BE2C (cell line): Measurements from ENCODE around the gene FNTB.
"Not testable (repeated sequence)": the region's sequence is repeated elsewhere in the genome, so short reads cannot be mapped to it uniquely, and the experiment has no call there.

Experiments
- DNase-seq: peaks from one replicate; pipeline ENCODE4 v3.0.0-alpha.2; 2020
- H3K27me3 ChIP-seq: fragments of 250-450 bp; sonication (Bioruptor Pico); 2 replicates; pipeline ENCODE4 v1.5.1; 2020; ENCODE audit warnings: mild to moderate bottlenecking
- H3K36me3 ChIP-seq: fragments of 250-450 bp; sonication (Bioruptor Pico); 2 replicates; pipeline ENCODE4 v1.5.1; 2020; ENCODE audit warnings: mild to moderate bottlenecking
- H3K4me1 ChIP-seq: fragments of 250-450 bp; sonication (Bioruptor Pico); 2 replicates; pipeline ENCODE4 v1.5.1; 2020
- H3K4me3 ChIP-seq: 2 replicates; pipeline ENCODE4 v1.5.1; 2011; ENCODE audit warnings: low read depth, low read length
- H3K9me3 ChIP-seq: fragments of 250-450 bp; sonication (Bioruptor Pico); 2 replicates; pipeline ENCODE4 v1.5.1; 2020
- TF ChIP-seq, protein P1 (sequence below): IDR thresholded peaks from 2 replicates; pipeline ENCODE4 v1.5.1; 2012; ENCODE audit warnings: mild to moderate bottlenecking, low read depth, low read length

Gene FNTB

GRCh38 chr14:65084554-65085505 lies 98.1 kb downstream of the FNTB start:
- Histone ChIP-seq H3K36me3 (peaks cover 60% of the 10 kb centered on the region), H3K27me3 (no peaks in the 10 kb centered on the region), H3K4me1 (no peaks in the 10 kb centered on the region), H3K9me3 (no peaks in the 10 kb centered on the region), H3K4me3 (no peak overlapping the region)
- no peak for DNase-seq
- TF ChIP-seq, protein P1, sequence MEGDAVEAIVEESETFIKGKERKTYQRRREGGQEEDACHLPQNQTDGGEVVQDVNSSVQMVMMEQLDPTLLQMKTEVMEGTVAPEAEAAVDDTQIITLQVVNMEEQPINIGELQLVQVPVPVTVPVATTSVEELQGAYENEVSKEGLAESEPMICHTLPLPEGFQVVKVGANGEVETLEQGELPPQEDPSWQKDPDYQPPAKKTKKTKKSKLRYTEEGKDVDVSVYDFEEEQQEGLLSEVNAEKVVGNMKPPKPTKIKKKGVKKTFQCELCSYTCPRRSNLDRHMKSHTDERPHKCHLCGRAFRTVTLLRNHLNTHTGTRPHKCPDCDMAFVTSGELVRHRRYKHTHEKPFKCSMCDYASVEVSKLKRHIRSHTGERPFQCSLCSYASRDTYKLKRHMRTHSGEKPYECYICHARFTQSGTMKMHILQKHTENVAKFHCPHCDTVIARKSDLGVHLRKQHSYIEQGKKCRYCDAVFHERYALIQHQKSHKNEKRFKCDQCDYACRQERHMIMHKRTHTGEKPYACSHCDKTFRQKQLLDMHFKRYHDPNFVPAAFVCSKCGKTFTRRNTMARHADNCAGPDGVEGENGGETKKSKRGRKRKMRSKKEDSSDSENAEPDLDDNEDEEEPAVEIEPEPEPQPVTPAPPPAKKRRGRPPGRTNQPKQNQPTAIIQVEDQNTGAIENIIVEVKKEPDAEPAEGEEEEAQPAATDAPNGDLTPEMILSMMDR, result no peak

- H3K36me3 ChIP-seq, result peaks cover 58% of the 10 kb centered on the region
- H3K4me3 ChIP-seq, H3K4me1 ChIP-seq, DNase-seq, H3K27me3 ChIP-seq, H3K9me3 ChIP-seq: not testable (repeated sequence)
Observed at GRCh38 chr14:65086686-65087085, 100.0 kb downstream of the FNTB start.

GRCh38 chr14:65087835-65088234 lies 101.1 kb downstream of the FNTB start:
- H3K36me3 ChIP-seq, result peaks cover 63% of the 10 kb centered on the region

GRCh38 chr14:65092349-65092748 lies 105.7 kb downstream of the FNTB start:
- H3K36me3 ChIP-seq, result peaks cover 59% of the 10 kb centered on the region

More at GRCh38 chr14:65087835-65088234, 101.1 kb downstream of the FNTB start:
- H3K4me1 ChIP-seq, H3K9me3 ChIP-seq, DNase-seq, H3K4me3 ChIP-seq, H3K27me3 ChIP-seq: not testable (repeated sequence)

DNA sequence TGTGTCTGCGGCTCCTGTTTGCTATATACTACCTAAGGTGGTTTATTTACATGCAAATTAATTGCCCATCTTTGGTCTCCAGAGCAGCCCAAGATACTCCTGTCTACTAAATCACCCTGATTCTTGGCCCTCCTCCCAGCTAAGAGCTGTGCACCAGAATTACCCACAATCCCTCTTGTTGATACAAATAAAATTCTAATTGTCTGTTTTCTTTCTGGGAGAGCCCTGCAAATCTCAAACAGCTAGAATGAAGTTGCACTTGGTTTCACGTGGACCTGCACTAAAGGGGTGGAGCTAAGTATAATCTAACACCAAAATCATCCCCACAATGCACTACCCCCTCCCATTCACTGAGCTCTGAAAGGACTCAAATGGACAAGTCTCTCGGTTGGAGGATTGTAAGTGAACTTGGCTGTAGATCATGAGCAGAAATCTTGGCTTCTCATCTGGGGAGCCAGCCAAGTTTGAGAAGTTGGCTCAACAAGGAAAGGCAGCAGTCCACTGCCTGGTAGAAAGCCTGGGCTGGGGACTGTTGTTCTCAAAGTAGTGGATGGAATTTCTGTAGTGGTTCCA lies 109.0 kb downstream of the FNTB start:
- H3K27me3 ChIP-seq, result no peaks in the 10 kb centered on the region
- H3K4me3 ChIP-seq, result no peak overlapping the region; the same call in 1 of the 2 replicates
- peaks cover 21% of the 10 kb centered on the region for H3K4me1 ChIP-seq
- H3K9me3 ChIP-seq, result no peaks in the 10 kb centered on the region
- DNase-seq, result peak; percentile 20
- peaks cover 38% of the 10 kb centered on the region for H3K36me3 ChIP-seq
- TF ChIP-seq, protein P1, result no peak

More at GRCh38 chr14:65092349-65092748, 105.7 kb downstream of the FNTB start:
- Histone ChIP-seq H3K27me3 (no peaks in the 10 kb centered on the region), H3K4me1 (peaks cover 17% of the 10 kb centered on the region), H3K9me3 (no peaks in the 10 kb centered on the region), H3K4me3 (no peak overlapping the region)
- no peak for DNase-seq
- TF ChIP-seq, protein P1, result no peak

GRCh38 chr14:65096323-65097089 lies 109.8 kb downstream of the FNTB start:
- H3K4me3 ChIP-seq, result no peak overlapping the region
- DNase-seq, result peak; percentile 68
- peaks cover 21% of the 10 kb centered on the region for H3K4me1 ChIP-seq
- no peaks in the 10 kb centered on the region for H3K27me3 ChIP-seq
- H3K9me3 ChIP-seq, result no peaks in the 10 kb centered on the region
- TF ChIP-seq, protein P1, result no peak
- H3K36me3 ChIP-seq, result peaks cover 31% of the 10 kb centered on the region
